NCI-H187 treated with DMSO at 0.1 percent for 48 hours (cell line): Measurements from ENCODE around the gene FIS1.

Source experiments
- DNase-seq: peaks from one replicate; lab custom pipeline; 2025; lab: John Stamatoyannopoulos, UW

Gene FIS1

DNA sequence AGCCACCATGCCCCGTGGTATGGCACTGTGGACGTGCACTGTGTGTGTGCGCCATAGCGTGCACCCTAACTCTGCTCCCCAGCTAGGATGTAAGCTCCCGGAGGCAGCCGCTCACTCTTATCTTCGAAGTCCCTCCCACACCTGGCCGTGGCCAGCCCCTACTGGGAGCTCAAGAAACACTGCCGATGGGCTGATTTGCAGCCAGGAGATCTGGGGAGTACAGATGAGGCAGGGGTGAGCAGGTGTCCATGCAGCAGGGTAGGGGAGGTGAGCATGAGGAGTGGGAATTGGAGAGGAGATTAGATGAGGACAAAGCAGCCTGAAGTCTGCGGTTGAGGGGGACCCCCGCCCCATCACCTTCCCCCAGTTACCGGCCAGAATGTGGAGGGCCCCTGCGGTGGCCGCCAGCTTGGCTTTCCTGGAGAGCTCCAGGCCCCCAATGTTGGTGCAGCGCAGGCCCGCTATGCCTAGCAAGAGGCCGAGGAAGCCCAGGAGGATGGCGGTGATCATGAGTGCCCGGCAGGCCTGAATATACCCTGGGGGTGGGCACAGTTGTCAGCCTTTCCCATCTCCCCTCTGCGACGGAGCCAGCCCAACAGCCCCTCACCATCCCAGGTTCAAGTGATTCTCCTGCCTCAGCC, 10.9 kb downstream of the FIS1 start:
- DNase-seq: no peak

DNA sequence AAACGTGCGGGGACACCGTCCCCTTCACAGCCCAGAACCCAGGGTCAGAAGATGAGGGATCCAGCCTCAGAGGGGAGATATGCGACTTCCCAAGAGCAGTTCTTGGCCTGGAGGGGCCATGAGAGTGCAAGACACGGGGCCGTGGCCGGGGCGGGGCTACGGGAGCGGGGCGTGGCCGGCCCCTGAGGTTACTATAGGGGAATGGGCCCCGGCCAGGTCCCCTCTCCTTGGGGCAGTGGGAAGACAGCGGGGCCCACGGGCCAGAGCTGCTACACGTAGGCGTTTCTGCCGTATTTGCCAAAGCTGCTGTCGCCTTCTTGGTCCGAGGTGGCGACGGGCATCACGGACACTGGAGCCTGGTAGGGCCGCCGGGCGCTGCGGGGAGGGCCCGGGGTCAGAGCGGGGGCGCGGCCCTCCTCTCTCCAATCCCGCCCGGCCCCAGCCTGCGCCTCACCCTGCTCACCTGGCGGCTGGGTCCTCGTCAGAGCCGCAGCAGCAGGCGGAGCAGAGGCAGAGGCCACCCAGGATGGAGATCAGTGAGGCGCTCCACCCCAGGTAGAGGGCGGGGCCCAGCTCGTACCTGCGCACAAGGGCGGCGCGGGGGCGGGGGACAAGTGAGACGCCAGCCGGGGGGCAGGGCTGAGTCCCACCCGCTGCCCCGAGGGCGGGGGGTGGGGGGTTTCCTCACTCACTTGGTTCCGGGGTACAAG, 12.6 kb downstream of the FIS1 start:
- DNase-seq: no peak

DNA sequence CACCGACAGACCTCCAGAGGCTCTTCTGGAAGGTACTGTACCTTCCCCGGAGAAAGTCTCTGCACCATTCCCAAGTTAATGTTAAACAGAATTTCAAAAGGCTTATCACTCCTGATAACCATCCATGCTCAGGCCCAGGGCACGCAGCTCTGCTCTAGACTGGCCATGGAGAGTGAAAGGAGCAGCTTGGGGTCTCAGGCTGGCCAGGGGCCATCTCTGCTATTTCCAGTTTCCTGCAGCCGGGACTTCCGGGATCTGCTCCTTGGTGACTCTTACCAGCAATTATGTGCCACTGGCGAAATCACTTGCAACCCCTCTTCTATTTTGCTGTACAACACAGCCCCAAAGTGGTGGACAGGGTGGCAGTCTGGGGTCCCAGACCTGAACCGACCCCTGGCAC, 13.2 kb downstream of the FIS1 start:
- no peak for DNase-seq

DNA sequence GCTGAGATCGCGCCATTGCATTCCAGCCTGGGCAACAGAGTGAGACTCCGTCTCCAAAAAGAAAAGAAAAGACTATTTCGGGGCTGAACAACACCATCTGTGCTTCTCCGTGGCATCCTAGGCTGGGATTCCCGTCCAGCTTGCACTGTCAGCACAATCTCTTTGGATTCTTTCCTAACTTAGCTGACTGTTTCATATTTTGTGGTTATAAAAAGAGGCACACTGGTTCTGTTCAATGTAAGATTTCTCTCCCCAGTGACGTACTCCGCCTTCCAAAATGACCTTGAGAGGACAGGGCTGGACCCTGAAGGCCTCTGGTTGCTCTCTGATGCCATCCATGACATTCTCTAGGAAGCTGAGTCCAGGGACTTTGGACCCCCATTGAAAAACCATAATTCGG, 18.2 kb downstream of the FIS1 start:
- no peak for DNase-seq

DNA sequence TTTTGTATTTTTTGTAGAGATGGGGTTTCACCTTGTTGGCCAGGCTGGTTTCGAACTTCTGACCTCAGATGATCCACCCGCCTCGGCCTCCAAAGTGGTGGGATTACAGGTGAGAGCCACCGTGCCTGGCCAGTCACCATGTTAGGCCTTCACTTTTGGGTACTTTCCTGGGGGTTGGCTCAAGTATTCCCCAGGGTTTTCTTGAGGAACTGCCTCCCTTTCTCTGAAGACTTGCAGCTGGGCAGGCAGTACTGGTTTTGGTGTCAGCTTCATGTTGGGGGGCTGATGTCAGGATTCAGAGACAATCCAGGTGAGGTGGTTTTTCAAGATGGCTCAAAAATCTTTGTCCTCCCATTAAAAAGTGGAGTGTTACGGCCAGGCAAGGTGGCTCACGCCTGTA, 19.2 kb downstream of the FIS1 start:
- no peak for DNase-seq

DNA sequence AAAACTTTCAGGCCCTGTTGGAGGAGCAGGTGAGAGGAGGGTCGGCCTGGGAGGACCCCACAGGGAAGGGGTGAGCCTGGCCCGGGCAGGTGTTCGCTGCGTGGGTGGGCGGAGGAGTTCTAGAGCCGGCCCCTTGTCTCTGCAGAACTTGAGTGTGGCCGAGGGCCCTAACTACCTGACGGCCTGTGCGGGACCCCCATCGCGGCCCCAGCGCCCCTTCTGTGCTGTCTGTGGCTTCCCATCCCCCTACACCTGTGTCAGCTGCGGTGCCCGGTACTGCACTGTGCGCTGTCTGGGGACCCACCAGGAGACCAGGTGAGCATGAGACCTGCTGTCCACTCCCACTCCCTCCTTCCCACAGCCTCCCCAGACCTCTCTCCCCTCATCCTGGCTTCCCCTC, 21.4 kb downstream of the FIS1 start:
- DNase-seq: no peak

DNA sequence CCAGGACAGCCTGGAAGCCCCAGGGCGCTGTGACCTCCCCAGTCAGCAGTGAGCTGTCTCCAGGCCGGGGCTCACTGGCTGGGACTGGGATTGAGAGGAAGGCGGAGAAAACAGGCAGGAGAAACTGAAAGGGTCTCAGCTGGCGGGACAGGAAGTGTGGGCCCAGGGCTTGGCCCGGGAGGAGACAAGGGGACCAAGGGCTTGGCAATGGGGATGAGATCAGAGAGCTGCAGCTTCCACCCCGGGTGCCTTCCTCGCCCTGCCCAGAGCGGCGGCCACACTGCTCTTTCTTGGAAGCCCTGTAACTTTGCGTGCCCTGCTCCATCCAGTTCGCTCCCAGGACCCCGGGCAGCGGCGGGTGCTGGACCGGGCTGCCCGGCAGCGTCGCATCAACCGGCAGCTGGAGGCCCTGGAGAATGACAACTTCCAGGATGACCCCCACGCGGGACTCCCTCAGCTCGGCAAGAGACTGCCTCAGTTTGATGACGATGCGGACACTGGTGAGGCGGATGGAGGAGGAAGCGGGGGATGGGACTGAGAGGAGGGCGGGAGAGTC, 22.5 kb downstream of the FIS1 start:
- no peak for DNase-seq

DNA sequence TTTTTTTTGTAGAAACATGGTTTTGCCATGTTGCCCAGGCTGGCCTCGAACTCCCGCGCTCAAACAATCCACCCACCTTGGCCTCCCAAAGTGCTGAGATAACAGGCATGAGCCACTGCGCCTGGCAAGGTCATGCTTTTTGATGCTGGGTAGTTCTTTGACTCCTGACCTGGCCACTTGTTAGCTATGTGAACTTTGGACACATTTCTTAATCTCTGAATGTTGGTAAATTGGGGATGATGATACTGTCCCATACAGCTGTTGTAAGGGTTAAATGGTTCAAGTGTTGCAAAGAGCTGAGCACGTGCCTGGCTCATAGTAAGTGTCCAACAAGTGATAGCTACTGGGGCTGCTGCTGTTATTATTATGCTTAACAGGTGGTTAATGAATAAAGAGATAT, 24.6 kb downstream of the FIS1 start:
- DNase-seq: no peak

DNA sequence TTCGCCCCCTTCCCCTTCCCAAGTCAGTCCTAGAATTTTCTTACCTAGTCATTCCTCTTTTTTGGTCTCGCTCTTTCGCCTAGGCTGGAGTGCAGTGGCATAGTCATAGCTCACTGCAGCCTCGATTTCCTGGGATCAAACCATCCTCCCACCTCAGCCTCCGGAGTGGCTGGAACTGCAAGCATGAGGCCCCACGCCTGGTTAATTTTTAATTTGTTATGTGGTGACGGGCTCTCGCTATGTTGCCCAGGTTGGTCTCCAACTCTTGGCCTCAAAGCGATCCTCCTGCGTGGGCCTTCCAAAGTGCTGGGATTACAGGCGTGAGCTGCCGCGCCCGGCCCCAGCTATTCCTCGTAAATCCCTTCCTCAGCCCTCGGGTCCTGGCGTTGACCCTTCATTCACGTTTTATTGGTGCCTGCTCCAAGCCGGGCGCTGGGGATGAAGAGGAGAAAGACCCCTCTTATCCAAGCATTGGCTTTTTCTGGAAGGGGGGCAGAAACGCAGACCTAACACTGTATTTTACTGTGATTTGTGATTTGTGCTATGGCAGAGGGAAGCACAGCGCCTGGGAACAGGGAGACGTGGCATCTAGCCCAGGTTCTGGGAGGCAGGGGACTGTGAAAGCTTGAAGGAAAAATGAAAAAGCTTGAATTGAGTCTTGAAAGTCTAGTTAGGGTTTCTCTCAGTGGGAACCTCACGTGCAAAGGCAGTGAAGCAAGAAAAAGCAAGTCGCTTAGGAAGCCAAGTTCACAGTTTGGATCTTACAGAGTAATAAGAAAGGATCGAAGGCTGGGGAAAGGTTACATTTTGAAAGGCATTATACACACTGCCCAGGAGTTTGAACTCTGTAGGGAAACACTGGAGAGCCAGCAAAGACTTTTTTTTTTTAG, 26.4 kb downstream of the FIS1 start:
- DNase-seq: no peak

DNA sequence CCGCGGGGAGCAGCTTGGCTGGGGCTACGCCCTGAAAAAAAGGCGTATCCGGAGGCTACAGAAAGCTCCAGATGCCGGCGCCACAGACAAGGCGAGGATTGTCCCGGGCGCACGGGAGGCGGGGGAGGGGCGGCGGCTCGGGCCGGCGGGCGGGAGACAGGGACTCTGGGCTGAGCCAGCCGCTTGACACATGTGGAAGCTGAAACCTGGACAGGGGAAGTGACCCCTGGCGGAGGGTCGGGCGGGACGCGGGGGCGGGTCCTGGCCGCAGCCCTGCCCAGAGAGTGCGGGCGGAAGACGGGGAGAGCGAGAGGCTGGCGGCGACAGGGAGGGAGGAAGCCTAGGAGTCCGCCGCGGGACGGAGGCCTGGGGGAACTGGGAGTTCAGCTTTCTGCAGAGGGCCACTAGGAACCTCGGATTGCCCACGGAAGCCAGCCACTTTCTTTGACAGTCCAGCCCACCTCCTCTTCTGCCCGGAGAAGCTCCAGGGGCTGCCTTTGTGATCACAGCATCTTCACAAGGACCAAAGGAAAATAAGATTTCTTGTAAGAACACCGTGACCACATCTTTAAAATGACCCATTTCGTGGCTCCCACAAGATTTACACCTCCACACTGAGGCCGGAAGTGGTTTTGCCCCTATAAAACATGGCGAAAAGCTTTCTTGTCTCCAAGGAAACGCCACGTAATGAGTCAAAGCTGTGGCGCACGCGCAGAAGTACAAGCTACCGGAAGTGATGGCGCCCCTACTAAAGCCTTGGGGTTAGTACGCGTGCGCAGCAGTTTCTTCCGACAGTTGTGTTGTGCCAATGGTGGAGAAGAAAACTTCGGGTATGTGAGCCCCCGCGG, 27.3 kb downstream of the FIS1 start, which contains the start of the genes PLOD3 and ZNHIT1:
Gene PLOD3, minus strand, starts transcription at position 194 of the 848 bp plus-strand sequence. CDS start 307 bp downstream, outside the sequence.
Gene ZNHIT1, plus strand, starts transcription at position 778 of the 848 bp plus-strand sequence. Its CDS starts 31 bp downstream, at position 809.
- DNase-seq: peak; percentile 97

DNA sequence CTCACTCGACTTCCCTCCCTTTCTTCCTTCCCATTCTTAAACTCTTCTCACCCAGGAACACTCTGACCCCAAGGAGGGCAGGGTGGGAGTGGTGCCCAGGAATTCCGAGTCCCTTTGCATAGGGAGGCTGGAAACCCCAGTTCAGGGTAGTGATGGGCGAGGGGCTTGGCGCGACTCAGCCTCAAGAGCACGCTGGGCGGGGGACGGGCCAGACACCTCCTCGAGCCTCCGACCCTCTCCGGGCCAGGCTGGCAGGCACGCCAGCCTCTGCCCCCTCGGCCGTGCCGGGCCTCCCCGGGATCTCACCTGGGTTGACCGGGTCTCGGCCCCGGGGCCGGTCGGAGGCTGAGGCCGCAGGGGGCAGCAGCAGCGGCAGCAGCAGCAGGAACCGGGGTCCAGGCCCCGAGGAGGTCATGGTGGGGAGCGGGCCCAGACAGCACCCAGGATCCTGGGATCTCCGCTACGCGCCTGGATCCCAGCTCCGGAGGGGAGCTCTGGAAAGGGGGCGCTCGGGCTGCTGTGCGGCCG, 28.0 kb downstream of the FIS1 start:
- DNase-seq: no peak

DNA sequence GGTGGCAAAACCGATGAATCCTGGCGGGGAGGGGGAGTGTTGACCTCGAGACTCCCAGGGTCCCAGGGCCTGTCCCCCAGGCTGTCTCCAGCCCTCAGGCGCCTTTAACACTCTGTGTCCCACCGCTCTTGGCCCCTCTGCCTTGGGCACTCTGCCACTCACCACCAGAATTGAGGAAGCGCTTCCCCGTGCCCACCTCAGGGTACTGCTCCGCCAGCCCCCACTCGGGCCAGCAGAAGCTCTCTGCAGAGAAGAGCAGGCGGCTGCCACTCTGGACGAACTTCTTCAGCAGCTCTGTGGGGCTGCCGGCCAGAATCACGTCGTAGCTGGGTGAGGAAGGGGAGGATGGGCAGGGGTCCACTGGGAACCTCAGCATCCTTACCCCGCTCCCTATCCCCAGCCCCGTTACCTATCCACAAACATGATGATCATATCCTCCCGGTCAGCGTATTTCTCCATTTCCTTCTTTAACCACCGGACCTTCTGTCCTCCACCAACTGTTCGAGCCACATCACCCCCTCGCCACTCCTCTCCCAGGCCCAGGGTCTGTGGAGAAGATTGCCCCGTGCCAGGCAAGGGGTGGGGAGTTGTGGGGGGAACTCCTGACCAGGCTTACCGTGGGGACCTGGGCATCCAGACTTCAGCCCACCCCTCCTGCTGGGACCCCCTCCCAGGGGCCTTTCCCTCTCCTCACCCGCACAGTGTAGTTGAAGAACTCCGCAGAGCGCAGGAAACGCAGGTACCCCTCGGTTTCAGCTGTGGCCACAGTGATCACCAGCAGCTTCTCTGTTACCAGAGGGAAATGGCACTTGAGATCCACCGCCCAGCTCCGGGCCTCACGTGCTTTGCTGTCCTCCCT, 28.7 kb downstream of the FIS1 start:
- DNase-seq: no peak

DNA sequence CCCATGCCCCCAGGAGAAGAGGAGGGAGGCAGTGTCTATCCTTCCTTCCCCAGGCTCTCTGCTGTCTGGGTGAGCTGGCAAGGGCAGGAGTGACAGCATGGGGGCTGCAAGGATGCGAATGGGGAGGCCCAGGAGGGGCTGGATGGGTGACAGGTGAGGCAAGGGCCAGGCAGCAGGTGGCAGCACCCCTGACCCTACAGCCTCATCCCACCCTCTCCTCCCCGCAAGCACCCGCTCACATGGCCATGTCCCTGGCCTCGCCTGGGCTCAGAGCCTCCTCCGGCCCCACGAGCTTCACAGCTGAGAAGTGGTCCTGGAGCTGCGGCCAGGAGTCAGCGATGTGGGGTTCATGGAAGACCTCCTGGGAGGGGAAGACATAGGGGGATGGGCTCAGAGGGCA, 32.9 kb downstream of the FIS1 start:
- DNase-seq: no peak

DNA sequence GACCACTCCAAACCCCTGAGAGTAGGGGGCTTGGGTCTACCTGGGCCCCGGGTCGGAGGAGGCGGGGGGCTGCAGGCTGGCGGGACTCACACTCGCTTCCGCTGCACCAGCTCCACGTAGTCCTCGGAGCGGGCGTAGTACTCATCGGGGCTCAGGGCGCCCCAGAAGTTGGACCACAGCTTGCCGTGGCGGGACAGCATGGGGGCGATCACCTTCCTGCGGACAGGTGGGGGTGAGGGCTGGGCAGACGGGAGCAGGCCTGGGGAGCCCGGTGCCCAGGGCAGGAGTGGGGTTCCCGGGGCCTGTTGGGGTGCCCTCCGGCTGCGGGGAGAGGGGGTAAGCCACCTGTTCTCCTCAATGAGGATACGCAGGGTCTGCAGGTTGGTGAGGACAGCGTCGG, 33.4 kb downstream of the FIS1 start:
- DNase-seq: no peak

DNA sequence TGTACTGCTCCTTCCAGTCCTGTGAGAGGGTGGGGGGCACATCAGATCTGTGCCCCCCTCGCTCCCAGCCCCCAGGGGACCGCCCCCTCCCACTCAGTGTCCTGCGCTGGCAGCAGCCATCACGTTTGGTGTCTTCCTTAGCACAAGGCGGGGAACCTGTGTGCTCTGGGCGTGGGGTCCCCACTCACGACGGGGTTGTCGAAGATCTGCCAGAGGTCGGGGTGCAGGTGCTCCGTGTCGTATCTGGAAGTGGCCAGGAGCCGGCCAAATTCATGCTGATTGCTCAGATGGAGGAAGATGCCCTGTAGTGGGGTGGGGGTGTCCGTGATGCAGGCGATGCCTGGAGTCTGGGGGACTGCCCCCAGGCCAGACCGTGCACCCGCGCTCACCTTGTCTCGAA, 34.7 kb downstream of the FIS1 start:
- no peak for DNase-seq

DNA sequence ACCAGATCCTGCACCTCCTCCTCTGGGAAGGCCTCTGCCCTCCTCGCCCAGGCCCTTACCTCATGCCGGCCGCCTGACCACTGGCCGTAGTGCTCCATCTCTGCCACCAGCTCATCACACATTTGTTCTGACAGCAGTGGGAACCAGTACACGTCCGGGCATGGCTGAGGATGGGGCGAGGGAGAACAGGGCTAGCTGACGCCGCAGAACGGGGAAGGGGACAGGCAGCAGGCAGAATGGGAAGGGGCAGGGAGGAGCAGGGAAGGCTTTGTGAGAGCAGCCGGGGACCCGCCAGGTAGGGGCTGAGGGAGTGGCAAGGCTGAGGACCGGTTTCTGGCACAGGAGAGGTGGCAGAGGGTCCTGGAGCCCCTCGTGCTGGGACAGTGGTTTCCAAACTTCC, 36.1 kb downstream of the FIS1 start:
- DNase-seq: no peak

DNA sequence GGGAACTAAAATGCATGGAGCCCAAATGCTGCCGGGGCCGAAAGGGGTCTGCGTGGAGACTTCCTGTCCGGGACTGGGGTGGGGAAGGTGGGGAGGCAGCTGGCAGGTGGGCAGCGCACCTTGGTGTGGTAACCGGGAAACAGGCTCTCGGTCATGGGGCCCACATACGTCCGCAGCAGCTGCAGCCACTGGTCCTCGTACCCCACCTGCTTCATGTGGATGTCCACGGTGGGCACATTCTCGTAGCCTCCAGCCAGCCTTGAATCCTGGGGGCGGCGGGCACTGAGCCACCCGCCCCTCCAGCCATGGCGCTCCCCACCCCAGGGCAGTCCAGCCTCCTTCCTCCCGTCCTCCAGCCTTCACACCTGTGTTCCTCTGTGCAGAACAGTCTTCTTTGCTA, 37.4 kb downstream of the FIS1 start:
- no peak for DNase-seq

DNA sequence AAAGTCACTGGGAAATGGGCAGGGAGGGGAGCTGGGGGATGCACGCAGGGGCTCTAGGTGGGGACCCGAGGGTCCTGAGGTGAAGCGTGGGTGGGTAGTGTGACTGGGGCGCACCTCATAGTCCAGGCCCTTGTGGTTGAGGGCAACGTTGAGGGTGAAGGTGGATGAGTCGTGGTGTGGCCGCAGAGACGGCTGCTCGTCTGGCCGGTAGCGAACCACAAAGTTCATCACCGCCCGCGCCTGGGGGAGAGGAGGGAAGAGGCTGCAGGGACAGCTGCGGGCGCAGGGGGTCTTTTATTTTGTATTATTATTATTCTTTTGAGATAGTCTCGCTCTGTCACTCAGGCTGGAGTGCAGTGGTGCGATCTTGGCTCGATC, 38.2 kb downstream of the FIS1 start:
- no peak for DNase-seq

DNA sequence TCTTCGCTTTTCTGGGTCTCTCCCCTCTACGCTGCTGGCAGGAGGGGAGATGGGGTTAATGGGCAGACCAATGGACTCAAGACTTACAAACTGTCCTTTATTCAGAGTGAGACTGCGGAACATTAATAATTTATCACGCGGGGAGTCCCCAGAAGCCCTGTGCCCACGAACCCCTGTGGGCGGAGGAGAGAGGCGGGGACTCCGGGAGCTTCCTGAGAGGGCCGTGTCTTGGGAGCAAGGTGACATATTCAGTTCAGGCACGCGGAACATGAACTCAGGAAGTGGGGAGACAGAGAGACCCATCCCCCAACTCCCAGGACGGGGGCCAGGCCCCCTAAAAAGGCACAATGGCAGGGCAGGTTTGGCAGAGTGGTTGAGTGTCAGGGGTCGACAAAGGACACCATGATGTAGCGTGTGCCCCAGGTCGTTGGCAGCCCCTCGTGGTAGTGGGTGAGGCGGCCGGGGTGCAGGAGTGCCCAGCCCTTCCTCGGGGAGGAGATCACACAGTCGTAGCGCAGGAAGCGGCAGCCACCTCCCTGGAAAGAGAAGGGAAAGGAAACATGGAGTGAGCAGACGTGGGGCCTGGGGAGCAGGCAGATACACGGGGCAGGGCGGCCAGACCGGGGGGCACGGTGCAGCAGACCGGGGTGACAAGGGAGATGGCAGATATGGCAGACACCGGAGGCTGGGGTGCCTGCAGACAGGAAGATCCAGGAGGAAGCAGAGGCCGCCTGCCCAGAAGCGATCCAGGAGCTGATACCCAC, 38.8 kb downstream of the FIS1 start:
- no peak for DNase-seq
